WERI-Rb-1 (cell line): ENCODE results near the gene DGKD.

Source experiments
- DNase-seq: peaks from one replicate; pipeline ENCODE4 v3.0.0-alpha.2; 2020
- H3K27ac ChIP-seq: fragments of 250-450 bp; sonication (Bioruptor Pico); 2 replicates; pipeline ENCODE4 v1.5.1; 2020; ENCODE audit warnings: mild to moderate bottlenecking, moderate library complexity
- H3K27me3 ChIP-seq: fragments of 250-450 bp; sonication (Bioruptor Pico); 2 replicates; pipeline ENCODE4 v1.5.1; 2021; ENCODE audit warnings: mild to moderate bottlenecking, low read depth, moderate library complexity; ENCODE audit not compliant: insufficient read depth, severe bottlenecking
- H3K36me3 ChIP-seq: fragments of 250-450 bp; sonication (Bioruptor Pico); 2 replicates; pipeline ENCODE4 v1.5.1; 2020; ENCODE audit warnings: mild to moderate bottlenecking, moderate library complexity
- H3K4me3 ChIP-seq: 2 replicates; pipeline ENCODE4 v1.5.1; 2011; ENCODE audit warnings: low read depth, mild to moderate bottlenecking, control low read depth, low read length
- H3K9me3 ChIP-seq: fragments of 250-450 bp; sonication (Bioruptor Pico); 2 replicates; pipeline ENCODE4 v1.5.1; 2021; ENCODE audit warnings: mild to moderate bottlenecking, moderate library complexity; ENCODE audit not compliant: severe bottlenecking
- CTCF ChIP-seq: IDR thresholded peaks from 2 replicates; pipeline ENCODE4 v1.5.1; 2011; ENCODE audit warnings: low read depth, mild to moderate bottlenecking, control low read depth, inconsistent platforms, low read length

The DGKD gene

DNA sequence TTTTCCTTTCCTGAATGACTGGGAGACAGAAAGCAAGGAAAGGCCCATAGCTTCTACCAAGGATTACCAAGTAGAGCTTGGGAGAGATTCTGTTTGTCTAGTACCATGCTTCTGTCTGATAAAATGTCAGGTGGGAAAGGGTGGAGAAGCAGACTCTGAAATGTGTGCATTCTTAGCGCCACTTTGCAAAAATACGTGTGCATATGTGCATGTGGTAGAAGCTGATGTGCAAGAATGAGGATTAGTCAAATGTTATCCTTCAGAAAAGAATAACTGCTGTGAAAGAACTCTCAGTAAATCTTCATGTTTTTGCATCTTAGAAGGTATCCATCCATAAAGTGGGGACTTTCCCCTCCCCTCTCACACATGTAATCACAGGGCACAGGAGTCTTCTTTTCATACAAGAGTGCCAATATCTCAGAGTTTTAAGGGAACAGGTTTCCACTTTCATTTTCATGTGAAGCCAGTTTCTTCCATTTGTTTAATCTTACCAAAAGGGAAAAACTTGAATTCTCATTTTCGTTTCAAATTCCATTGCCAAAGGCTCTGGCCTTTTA is 15.4 kb upstream of the DGKD start:
- Histone ChIP-seq H3K27ac (peak overlapping the region; percentile 23; the same call in 1 of the 2 replicates), H3K4me3 (no peak overlapping the region), H3K27me3 (no peaks in the 10 kb centered on the region), H3K36me3 (no peaks in the 10 kb centered on the region), H3K9me3 (peaks cover 7% of the 10 kb centered on the region)
- TF ChIP-seq CTCF: no peak
- no peak for DNase-seq

- H3K27me3 ChIP-seq: no peaks in the 10 kb centered on the region
These were observed 14.9 kb upstream of the DGKD start for GRCh38 chr2:233339427-233339826.

DNA sequence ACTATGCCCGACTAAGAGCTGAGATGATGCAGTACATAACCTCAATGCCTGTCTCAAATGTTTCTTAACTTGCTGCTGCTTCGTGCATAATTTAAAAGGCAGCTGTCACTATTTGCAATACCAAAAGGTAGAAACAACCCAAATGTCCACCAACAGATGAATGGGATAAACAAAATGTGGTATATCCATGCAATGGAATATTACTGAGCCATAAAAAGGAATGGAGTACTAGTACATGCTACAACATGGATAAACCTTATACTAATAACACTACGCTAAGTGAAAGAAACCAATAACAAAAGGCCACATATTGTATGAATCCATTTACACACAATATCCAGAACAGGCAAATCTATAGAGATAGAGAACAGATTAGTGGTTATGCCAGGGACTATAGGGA is 13.0 kb upstream of the DGKD start:
- Histone ChIP-seq H3K27me3 (no peaks in the 10 kb centered on the region), H3K27ac (no peak overlapping the region), H3K4me3 (no peak overlapping the region), H3K36me3 (no peaks in the 10 kb centered on the region), H3K9me3 (peaks cover 7% of the 10 kb centered on the region)
- no peak for TF ChIP-seq CTCF
- no peak for DNase-seq

More at GRCh38 chr2:233339427-233339826, 14.9 kb upstream of the DGKD start:
- no peak for DNase-seq
- H3K9me3 ChIP-seq: peaks cover 7% of the 10 kb centered on the region
- H3K36me3 ChIP-seq: no peaks in the 10 kb centered on the region
- H3K4me3 ChIP-seq: no peak overlapping the region
- no peak overlapping the region for H3K27ac ChIP-seq
- TF ChIP-seq CTCF: no peak

DNA sequence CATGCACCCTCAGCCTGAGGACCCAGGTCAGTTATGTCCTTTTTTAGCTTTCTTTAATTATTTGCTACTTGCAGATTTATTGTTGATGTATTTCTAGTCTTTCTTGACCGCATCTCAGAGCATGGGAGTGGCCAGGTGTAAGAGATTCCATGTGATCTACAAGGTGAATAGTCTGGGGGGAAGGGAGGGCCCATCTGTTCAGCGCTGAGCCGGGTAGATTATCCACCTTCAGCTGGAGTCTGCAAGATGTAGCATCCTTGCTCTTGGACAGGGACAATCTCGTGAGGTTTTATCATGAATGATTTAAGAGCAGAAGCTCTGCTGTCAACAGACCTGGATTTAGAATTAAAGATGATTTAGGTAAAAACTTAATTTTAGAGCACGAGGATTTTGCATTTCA is 12.0 kb upstream of the DGKD start:
- Histone ChIP-seq H3K36me3 (no peaks in the 10 kb centered on the region), H3K27me3 (no peaks in the 10 kb centered on the region), H3K27ac (peak overlapping the region; percentile 69), H3K9me3 (peaks cover 7% of the 10 kb centered on the region), H3K4me3 (no peak overlapping the region)
- peak; percentile 92 for DNase-seq
- no peak for TF ChIP-seq CTCF

DNA sequence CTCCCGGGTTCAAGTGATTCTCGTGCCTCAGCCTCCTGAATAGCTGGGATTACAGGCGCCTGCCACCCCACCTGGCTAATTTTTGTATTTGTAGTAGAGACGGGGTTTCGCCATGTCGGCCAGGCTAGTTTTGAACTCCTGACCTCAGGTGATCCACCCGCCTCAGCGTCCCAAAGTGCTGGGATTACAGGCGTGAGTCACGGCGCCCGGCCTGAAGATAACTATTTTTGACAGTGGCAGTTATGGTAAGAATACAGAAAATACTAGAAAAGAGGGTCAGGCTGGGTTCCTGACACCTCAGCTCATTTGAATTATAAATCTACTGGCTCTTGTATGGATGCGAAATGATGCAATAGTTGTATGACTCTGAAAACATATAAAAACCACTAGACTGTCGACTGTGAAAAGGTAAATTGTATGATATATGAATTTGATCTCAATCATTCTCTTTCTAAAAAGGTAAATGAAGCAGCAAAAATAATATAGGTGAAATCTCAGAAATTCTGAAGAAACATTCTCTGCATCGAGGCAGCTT is 11.1 kb upstream of the DGKD start:
- Histone ChIP-seq H3K27ac (peak overlapping the region; percentile 69), H3K36me3 (no peaks in the 10 kb centered on the region), H3K9me3 (peaks cover 7% of the 10 kb centered on the region), H3K4me3 (no peak overlapping the region), H3K27me3 (no peaks in the 10 kb centered on the region)
- peak; percentile 41 for DNase-seq
- no peak for TF ChIP-seq CTCF

- TF ChIP-seq CTCF: no peak
- H3K36me3 ChIP-seq: no peaks in the 10 kb centered on the region
- DNase-seq: no peak
- H3K4me3 ChIP-seq: no peak overlapping the region
- no peaks in the 10 kb centered on the region for H3K27me3 ChIP-seq
- H3K9me3 ChIP-seq: peaks cover 4% of the 10 kb centered on the region
- H3K27ac ChIP-seq: no peak overlapping the region
These were observed 7.9 kb upstream of the DGKD start for GRCh38 chr2:233346376-233346775.
